Left lung (tissue), 10 donors: Measurements from ENCODE around the gene SMC6. TPM values are rescaled to one million over a fixed set of nuclear protein-coding genes. Genes with fewer than 3 reads are reported as not detected.
A peak's percentile ranks its signal among the peaks of the same experiment; 100 is the strongest.

Source experiments
- ATAC-seq: fragments of 200-7000 bp; cut with Tn5 transposase; one replicate; pipeline ENCODE4 v1.9.1; 2020; ENCODE audit warnings: moderate library complexity
- DNase-seq, 4 donors: peaks; one replicate each; pipeline ENCODE4 v3.0.0-alpha.2; 2013 to 2020
- H3K27ac ChIP-seq, 2 donors: fragments of 200-600 bp; sonication (generic) in 1 of 2; one replicate each; pipeline versions ENCODE4 v1.5.0 to v1.8.0; 2020 to 2021
- H3K27me3 ChIP-seq, 2 donors: fragments of 200-600 bp; sonication (generic) in 1 of 2; one replicate each; pipeline versions ENCODE4 v1.5.0 to v1.8.0; 2020 to 2021
- H3K36me3 ChIP-seq, 2 donors: fragments of 200-600 bp; sonication (generic) in 1 of 2; one replicate each; pipeline versions ENCODE4 v1.5.0 to v1.8.0; 2020 to 2021
- H3K4me1 ChIP-seq, 2 donors: fragments of 200-600 bp; one replicate each; pipeline ENCODE4 v1.8.0; 2021
- H3K4me3 ChIP-seq, 2 donors: fragments of 200-600 bp; sonication (generic) in 1 of 2; one replicate each; pipeline versions ENCODE4 v1.5.0 to v1.8.0; 2020 to 2021; ENCODE audit warnings: mild to moderate bottlenecking in 1 of 2
- H3K9me3 ChIP-seq, 2 donors: fragments of 200-600 bp; sonication (generic) in 1 of 2; one replicate each; pipeline versions ENCODE4 v1.5.0 to v1.8.0; 2020 to 2021
- CTCF ChIP-seq, 2 donors: fragments of 200-600 bp; sonication (generic) in 1 of 2; IDR thresholded peaks; one replicate each; pipeline versions ENCODE4 v1.5.0 to v1.8.0; 2021; ENCODE audit warnings: antibody characterized with exemption in 2 of 2
- intact Hi-C, 2 donors: fragments of 100-400 bp; cut with DNase I; formaldehyde crosslinking; loops; one replicate each; pipeline versions ENCODE4 v1.11.2 to v1.14.2; 2022
- polyA plus RNA-seq, 6 donors: library from polyadenylated mRNA; unstranded; fragments of 120-200 nt; gene quantifications; one replicate each; pipeline ENCODE4 v1.2.1, GENCODE V29; 2013; ENCODE audit not compliant: insufficient read length in 6 of 6
- total RNA-seq, 2 donors: library from RNA; stranded (reverse); fragmentation: NEBNext Ultra II Directional; extraction: Animal tissue kit (Norgen Biotek cat#: 25700); gene quantifications; one replicate each; pipeline ENCODE4 v1.2.1, GENCODE V29; 2021
- donor health status: DM: no; HTN: yes; CAD: no.
- donor health status: DM: no; HTN: no; CAD: no.

The SMC6 gene
- total and polyA plus RNA-seq, 8 donors, result 18.5 to 68.3 (median 52.8) TPM

DNA sequence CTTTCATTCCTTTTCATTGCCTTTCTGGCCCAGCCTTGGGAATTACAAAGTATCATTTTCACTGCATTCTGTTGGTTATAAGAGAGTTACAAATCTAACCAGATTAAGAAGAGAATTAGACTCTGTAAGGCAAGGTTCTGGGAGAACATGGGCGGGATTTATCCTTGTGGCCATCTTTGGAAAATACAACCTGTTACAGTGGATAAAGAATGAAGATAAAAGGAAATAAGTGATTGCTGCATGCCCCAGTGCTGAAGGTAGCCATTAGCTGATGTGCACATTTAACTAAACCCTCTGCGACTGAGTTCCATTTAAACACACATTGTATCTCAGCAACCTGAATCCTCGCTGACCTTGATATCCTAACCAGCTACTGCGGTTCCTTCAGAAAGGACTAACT is 93.4 kb downstream of the SMC6 start:
- Histone ChIP-seq H3K27ac (no peak overlapping the region), H3K36me3 (peaks cover 0 to 35% of the 10 kb centered on the region in 2 donors), H3K4me3 (no peak overlapping the region), H3K9me3 (no peaks in the 10 kb centered on the region), H3K4me1 (no peaks in the 10 kb centered on the region), H3K27me3 (no peaks in the 10 kb centered on the region)
- no peak for ATAC-seq
- intact Hi-C loops, result no loop called here
- TF ChIP-seq CTCF (IDR thresholded peaks at IDR 0.05), result no peak
- no peak for DNase-seq

GRCh38 chr2:17658251-17658843 is 95.3 kb downstream of the SMC6 start:
- no peaks in the 10 kb centered on the region for H3K9me3 ChIP-seq
- TF ChIP-seq CTCF (IDR thresholded peaks at IDR 0.05), result no peak
- DNase-seq (no peak), ATAC-seq (no peak)
- peaks cover 0 to 17% of the 10 kb centered on the region in 2 donors for H3K36me3 ChIP-seq
- intact Hi-C loops, result no loop called here
- no peaks in the 10 kb centered on the region for H3K27me3 ChIP-seq
- no peaks in the 10 kb centered on the region for H3K4me1 ChIP-seq
- H3K27ac ChIP-seq, result no peak overlapping the region
- no peak overlapping the region for H3K4me3 ChIP-seq

GRCh38 chr2:17657759-17658158 is 95.9 kb downstream of the SMC6 start:
- Histone ChIP-seq H3K27ac (no peak overlapping the region), H3K27me3 (no peaks in the 10 kb centered on the region), H3K4me3 (no peak overlapping the region), H3K36me3 (peaks cover 0 to 17% of the 10 kb centered on the region in 2 donors), H3K9me3 (no peaks in the 10 kb centered on the region), H3K4me1 (no peaks in the 10 kb centered on the region)
- no peak for DNase-seq
- intact Hi-C loops, result no loop called here
- ATAC-seq, result no peak
- TF ChIP-seq CTCF (IDR thresholded peaks at IDR 0.05), result no peak

DNA sequence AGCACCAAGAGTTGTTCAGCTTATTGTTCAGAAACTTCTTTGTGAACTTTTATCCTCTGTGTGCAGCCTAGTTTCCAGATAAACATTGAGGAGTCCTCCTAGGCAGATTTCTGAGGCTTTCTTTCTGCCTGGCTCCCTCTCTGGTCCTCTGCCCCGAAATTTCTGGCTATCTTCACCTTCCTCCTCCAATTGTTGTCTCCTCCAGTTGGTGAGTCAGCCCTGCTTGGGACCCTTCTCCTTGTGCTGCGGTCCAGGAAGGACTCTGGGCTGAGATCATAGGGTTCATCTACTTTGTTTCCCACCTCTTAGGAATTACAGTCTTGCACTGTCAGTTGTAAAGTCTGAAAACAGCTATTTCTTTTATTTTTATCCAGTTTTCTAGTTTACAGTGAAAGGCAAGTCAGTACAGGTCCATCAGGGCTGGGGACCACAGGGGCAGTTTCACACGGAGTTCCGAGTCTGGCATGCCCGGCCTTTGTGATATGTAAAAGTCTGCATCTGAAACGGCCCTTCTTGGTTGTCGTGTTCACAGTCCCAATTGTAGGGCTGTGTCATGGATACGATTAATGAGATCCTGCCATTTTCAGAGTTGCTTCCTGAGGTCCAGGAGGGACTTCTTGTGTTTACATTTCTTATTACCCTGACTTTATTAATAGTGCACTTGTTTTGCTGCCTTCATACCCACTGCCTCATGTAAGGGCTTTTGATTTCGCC is 100.8 kb downstream of the SMC6 start:
- intact Hi-C loops, result no loop called here
- no peaks in the 10 kb centered on the region for H3K4me1 ChIP-seq
- no peaks in the 10 kb centered on the region for H3K9me3 ChIP-seq
- H3K36me3 ChIP-seq, result no peaks in the 10 kb centered on the region
- H3K27ac ChIP-seq, result no peak overlapping the region
- H3K27me3 ChIP-seq, result no peaks in the 10 kb centered on the region
- no peak overlapping the region for H3K4me3 ChIP-seq
- ATAC-seq (no peak), DNase-seq (peak in 1 of 4 donors; percentile 28)
- TF ChIP-seq CTCF (IDR thresholded peaks at IDR 0.05), result no peak

DNA sequence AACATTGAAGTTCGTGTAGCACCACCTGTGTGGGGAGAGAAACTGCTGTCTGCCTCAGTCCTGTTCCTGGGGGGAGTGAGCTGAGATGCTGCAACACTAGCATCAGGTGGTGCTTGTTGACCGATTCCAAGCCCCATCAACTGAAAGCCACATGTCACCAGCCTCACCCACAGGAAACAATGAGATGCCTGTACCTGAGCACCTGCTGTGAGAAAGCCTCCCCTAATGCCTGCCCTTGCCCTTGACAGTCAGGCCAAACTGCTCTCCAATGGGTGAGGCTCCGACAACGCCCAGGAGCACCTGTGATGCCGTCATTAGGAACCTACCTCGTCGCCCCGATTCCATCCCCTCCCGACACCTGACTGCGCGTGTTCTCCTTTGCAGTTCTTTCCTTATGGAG is 104.6 kb downstream of the SMC6 start:
- no peak for TF ChIP-seq CTCF (IDR thresholded peaks at IDR 0.05)
- Histone ChIP-seq H3K27me3 (no peaks in the 10 kb centered on the region), H3K4me3 (no peak overlapping the region), H3K27ac (no peak overlapping the region), H3K9me3 (no peaks in the 10 kb centered on the region), H3K36me3 (no peaks in the 10 kb centered on the region), H3K4me1 (peaks cover 12 to 15% of the 10 kb centered on the region in 2 donors)
- ATAC-seq, result no peak
- DNase-seq, result peak in 1 of 4 donors; percentile 45
- intact Hi-C loops, result no loop called here
